COLO829 (cell line): ENCODE data around the gene CUX1.

Experiments
- DNase-seq: peaks from one replicate; pipeline ENCODE4 v3.0.0; 2012; ENCODE audit warnings: low spot score

The CUX1 gene

DNA sequence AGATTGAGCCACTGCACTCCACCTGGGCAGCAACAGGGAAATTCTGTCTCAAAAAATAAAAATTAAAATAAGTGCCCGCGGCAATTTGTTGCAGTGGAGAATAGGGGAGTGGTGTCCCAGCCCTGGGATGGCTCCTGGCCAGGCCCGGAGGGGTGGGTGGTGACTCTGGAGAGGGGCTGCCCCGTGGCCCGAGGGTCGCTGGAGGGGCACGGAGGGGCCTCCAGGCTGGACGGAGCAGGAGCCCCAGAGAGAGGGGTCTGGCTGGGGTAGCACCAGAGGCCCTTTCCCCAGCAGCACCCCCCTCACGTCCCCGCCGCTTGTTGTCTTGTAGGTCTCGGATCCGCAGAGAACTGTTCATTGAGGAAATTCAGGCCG, 430.6 kb downstream of the CUX1 start:
- DNase-seq: no peak

DNA sequence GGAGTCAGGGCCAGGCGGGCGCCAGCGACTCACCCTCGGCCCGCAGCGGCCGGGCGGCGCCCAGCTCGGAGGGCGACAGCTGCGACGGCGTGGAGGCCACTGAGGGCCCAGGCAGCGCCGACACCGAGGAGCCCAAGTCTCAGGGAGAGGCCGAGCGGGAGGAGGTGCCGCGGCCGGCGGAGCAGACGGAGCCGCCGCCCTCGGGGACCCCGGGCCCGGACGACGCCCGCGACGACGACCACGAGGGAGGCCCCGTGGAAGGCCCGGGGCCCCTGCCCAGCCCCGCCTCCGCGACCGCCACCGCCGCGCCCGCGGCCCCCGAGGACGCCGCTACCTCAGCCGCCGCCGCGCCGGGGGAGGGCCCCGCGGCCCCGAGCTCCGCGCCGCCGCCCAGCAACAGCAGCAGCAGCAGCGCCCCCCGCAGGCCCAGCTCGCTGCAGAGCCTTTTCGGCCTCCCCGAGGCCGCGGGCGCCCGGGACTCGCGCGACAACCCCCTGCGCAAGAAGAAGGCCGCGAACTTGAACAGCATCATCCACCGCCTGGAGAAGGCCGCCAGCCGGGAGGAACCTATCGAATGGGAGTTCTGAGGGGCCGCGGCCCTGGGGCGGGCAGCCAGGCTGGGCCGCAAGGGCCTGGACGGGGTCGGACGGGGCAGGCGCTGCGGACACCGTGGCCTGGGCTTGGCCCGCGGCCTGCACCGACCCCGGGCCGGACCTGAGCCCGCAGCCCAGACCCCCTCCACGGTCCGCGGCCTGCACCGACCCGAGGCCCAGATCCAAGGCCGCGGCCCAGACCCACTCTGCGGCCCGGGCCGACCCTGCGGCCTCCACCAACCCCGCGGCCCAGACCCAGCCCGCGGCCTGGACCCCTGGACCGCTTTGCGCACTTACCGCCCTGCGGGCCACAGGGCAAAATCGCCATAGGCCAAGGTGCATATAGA, 431.3 kb downstream of the CUX1 start:
- no peak for DNase-seq

DNA sequence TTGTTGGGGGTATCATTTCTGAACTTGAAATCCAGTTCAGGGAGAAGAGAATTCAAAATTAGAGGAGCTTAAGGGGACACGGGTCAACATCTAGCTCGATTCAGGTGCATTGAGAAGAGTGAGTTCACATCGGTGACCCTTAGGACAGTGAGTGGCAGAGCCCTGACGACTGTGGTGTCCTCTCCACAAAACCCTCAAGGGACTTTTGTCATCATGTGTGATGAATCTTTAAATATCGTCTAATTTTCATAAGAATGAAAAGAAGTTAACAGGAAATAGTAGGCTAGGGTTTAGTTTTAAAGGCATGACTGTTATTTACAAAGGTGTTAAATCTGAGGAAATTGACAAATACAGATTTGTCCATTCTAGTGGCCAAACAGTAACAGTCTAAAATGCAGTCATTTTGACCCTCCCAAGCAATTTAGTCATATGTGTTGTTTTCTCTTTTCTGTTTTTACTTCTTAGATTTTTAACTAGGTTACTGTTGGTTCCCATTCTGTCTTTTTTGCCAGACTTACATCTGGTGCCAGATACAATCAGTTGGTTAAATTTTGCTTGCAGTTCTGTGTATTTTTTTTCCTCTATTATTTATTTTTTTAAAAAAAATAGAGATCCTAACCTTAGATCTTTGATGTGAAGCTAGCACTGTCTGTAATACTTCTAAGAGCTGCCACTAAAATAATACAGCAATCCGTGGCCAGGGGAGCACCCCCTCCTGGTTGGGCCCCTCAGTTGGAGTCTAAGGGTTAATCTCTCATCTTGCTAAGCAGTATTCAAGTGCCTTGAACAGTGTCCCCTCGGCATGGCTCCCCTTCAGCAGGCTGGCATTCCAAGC, 434.3 kb downstream of the CUX1 start:
- DNase-seq: no peak

DNA sequence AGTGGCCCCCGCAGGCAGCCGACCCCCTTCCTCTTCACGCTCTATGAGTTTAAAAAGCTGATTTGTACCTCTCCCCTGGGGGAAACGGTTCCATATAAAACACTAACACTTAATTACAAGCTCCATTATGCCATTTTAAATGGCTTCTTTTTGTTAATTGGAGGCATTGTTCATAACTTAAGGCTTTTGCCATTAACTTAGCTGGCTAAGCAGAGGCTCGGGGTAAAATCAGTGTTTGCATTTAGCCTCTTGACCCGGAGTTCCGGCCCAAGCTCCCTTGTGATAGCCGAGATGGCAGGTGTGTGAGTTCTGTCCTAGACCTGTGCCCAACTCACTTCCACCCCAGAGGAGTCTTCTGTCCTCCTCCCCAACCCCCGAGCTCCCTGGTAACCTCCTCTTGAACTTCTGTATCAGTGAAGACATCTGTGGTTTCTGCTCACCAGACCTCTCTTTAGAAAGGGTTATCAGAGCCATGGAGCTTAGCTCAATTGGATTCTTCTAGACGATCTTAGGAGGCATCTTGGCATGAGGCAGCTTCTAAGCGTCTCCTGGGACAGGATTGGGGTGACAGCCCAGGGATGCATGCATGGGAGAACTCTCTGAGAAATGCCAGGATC, 435.0 kb downstream of the CUX1 start:
- DNase-seq: no peak

DNA sequence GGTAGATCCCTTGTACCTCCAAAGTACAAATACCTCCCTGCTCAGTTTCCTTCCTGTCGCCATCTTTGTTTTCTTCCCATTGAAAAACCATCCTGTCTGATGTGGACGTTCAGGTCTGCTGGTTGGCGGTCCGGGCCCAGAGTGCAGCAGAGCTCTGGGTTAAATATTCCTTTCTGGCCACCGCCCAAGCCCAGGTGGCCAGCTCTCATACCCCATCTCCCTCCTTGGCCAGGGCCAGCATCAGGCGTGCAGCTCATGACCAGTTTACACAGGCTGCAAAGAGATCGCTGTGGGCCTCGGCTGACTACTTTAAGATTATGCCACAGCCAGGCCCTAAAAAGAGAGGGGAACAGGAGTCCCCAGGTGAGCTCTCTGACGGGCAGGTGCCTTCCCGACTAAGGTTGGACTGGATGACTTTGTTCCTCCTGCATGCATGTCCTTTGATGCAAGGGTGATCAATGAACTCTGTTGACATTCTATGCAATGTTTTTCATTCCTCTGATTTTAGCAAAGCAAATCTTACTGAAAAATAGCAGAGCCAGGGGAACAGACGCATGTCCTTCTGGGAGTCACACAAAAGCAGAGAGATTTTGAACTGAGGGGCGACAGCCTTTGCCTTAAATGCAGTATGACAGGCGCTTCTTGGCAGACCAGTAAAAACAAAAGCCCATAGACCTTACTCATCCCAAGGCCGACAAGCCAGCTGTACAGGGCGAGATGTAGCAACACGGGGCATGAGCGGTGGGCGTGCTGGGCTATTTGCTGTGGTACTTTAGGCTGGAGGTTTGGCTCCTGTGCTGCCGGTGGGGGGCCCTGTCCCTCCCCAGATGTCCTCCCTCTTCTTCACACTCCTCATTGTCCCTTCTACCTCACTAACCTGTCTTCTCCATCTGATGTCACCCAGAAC, 435.9 kb downstream of the CUX1 start:
- DNase-seq: no peak

DNA sequence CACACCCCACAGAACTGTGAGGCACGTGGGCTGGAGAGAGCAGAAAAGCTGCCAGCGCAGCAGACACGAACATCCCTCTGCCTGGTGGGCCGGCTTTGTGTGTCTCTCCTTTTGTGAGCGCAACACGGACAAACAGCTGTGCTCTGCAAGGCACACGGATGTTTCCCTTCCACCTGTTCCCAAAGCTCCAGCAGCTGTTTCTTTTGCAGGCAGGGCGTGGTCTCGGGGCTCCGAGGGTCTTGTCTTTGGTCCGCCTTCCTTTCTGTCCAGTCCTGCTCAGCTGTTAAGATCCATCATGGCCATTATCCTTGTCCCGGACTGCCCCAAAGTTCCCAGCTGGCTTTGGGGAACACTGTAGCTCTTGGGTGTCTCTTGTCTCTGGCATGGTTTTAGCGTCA, 436.5 kb downstream of the CUX1 start:
- DNase-seq: no peak

DNA sequence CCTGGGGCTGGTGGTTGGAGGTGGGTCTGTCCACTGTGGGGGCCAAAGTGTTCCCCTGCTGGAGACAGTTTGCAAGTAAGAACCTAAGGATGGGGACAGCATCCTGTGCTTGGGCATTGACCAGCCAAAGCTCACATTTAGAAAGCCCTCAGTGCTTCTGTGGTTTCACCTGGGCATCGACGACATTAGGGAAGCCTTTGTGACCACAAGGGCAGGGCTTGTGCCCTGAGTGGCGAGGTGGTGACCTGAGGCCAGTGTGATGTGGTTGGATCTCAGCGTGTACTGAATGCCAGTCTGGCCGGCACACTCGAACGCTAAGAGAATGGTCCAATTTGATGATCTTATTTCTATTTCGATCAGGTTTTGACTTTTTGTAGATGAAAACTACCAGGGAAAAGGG, 437.1 kb downstream of the CUX1 start:
- DNase-seq: no peak

DNA sequence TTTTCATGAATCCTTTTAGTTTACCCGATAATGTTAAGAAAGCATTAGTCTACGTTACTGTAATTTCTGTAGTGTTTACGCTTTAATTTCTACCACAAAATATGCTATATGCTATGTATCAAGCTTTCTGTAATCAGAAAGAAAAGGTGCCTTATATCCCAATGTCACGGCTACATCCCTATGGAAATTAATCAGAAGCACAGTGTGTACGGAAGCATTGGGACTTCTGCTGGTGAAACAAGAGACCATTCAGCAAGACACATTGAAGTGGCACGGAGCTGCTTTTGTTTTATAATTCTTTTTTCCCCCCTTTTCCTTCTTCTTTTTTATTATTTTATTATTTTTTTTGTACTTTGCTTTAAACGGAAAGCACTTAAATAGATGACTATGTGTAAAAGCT, 438.1 kb downstream of the CUX1 start:
- peak; percentile 85 for DNase-seq

DNA sequence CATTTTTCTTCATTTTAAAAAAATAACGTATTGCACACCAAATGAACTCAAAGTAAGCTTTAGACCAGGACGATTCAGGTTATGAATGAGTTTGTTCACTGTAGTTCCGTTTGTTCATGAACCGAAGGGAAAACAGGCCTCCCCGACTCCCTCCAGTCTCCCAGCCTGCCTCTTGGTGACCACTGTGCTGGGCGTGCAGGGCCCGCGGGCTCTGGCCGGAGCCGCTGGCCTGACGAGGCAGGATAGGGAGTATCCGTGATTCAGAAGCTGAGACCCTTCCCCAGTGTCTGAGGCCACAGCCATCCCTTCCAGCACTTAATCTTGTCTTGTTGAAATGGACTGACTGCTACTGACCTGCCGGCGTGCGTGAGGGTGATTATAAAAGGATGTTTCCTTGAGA, 438.5 kb downstream of the CUX1 start:
- DNase-seq: no peak

DNA sequence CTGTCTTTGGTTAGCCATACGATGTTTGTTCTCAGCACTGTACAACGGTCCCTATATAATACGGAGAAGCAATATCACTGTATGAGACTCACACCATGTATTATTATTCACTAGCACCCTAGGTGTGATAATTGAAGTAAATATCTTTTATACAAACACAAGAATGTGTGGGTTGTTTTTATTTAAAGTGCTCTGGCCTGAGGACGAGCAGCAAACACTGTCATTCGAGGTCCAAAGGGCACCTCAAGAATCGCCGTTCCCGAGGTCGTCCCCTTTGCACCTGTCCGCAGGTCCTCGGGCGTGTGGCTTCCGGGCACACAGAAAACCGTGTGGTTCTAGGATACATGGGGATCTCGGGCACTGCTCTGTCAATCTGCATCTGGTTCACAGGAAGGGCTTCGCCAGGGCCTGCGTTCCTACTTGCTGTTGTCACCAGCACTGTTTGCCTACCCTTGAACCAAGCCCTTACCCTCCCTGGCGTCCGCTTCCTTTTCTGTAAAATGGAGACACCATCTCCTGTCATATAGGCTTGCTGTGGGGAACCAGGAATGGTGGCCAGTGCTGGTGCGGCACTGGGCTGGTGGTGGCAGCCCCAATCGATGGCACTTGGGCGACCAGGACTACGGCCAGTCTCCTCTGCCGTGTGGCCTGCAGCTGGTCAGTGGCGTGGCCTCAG, 440.8 kb downstream of the CUX1 start:
- DNase-seq: no peak

DNA sequence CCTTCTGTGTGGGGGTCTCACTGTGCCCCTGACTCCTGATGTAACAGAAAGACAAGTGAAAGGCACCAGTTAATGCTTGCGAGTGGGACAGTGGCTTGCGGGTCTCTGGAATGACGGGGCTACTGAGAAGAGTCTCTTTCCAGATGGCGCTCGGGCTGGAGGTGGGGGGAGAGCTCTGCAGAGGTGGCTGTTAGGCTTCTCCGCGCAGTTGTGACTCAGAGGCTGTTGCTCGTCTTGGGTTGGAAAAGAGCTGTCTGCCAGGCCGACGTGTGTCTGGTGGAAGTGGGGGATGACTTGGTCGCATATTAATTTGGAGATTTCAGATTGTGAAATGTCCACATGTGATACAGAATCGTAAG, 441.3 kb downstream of the CUX1 start:
- DNase-seq: no peak

DNA sequence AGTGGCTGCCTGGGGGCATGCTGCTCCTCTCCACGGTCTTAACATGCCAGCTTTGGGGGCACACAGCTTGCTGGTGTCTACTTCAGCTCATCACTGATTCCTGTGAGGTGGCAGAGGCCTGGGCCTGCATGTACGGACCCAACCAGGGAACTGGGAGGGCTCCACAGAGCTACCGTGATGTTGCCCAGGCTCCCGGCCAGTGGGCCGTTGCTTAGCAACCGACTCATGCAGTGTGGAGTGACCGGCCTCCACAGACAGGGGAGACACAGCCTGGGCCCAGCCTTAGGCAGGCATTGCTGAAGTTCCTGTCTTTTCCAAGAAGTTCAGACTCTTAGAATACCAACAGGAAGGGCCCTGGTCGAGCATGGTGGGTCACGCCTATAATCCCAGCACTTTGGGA, 443.4 kb downstream of the CUX1 start:
- DNase-seq: no peak

DNA sequence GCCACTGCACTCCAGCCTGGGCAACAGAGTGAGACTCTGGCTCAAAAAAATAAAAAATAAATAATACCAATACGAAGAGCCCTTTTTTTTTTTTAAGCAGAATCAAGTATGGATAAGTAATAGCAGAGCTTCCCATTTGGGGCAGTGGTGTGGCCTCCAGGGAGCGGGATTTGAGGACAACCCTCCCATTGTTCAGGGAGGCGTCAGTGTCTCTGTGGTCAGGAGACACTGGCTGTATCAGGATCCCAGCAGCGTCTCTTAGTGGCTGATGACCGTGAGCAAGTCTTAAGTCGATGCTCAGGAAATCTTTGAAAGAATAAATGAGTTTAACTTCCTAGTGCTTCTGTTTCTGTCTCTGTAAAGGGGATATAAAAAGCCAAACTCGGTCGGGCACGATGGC, 444.0 kb downstream of the CUX1 start:
- peak; percentile 66 for DNase-seq

DNA sequence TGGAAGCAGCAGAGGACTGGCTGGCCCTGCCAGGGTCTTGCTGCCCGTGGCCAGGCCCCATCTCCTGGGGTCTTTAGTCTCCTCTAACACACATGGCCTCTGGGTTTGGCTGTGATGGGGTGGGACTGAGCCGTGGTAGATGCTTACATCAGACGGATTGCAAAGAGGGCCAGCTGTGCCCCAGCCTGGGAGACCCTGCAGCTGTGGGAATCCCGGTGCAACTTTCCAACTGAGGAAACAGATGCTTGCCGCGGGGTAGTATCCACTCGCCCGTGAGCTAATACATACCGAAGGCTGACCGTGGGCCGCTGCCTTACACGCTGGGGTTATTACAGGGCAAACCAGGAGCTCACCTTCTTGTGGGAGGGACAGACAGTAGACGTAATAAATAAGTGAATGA, 445.1 kb downstream of the CUX1 start:
- no peak for DNase-seq

DNA sequence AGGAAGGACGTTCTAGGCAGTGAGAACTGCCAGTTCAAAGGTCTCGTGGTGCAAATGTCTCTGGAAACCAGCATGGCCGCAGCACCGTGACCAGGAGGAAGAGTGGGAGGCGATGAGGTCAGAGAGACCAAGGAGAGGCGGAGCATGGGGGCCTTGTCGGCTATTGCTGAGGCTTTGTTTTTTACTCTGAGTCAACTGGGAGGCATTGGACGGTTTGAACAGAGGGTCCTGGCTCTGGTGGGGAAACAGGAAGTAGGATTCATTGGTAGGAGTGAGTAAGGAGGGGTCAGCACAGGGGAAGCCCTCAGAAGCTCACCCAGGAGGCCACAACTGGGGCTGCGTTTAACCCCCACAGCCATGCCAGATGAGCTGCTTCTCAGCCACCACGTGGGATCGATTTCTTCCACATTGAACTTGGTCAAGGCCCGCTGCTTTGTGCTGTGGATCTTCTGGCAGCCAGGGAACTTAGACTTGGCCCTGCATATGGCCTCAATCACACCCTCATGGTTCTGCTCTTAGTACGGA, 447.0 kb downstream of the CUX1 start:
- DNase-seq: no peak

DNA sequence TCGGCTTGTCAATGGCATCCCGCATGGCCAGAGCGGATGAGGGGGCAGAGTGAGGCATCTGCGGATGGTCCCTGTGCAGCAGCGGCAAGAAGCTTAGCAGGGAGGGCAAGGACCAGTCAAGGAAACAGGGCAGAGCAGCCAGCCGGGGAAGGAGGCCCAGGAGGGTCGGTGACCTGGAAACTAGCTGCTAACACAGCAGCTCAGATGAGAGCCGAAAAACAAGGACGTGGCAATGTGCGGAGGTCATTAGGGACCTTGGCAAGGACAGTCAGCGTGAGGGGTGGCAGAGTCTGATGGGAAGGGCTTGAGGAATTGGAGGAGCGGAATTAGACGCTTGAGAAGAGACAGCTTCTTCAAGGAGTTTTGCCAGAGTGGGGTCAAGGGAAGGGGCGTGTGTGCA, 449.1 kb downstream of the CUX1 start:
- no peak for DNase-seq

DNA sequence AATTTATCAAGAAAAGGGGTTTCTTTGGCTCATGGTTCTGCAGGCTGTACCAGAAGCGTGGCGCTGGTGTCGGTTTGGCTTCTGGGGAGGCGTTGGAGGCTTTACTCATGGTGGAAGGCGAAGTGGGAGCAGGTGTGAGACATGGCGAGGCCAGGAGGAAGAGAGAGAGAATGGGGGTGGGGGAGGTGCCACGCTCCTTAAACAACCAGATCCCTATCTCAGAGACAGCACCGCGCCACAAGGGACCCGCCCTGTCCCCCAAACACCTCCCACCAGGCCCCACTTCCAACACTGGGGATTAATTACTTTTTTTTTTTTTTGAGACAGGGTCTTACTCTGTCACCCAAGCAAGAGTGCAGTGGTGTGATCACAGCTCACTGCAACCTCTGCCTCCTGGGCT, 451.2 kb downstream of the CUX1 start:
- DNase-seq: no peak

DNA sequence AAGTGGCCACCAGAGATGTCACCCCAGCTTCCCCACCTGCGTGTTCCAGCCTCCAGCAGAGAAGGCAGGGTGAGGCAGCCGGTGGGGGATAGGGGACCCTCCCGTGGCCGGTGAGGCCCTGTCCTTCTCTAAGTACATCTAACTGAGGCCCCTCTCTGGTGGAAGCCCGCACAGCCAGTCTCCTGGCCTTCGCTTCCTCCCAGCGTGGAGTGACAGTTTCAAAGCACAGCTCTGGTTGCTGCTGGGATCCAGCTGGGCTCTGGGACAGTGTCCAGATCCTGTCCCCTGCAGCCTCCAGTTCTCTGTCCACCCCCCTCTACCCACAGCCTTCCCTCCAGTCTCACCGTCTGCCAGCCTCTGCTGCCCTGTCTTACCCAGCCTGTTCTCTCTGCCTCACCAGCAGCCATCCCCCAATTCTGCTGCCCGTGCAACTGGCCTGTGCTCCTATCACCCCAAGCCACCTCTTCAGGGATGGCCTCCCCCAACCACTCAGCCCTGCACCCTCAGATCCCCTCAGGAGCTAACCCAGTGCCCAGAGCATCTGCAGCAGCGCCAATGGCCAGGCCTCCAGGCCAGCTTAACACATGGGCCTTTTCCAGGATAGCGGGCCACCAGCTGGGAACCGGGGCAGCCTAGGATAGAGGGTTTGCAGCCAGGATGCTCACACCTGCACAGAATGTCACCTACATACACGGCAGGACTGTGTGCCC, 452.9 kb downstream of the CUX1 start:
- no peak for DNase-seq

DNA sequence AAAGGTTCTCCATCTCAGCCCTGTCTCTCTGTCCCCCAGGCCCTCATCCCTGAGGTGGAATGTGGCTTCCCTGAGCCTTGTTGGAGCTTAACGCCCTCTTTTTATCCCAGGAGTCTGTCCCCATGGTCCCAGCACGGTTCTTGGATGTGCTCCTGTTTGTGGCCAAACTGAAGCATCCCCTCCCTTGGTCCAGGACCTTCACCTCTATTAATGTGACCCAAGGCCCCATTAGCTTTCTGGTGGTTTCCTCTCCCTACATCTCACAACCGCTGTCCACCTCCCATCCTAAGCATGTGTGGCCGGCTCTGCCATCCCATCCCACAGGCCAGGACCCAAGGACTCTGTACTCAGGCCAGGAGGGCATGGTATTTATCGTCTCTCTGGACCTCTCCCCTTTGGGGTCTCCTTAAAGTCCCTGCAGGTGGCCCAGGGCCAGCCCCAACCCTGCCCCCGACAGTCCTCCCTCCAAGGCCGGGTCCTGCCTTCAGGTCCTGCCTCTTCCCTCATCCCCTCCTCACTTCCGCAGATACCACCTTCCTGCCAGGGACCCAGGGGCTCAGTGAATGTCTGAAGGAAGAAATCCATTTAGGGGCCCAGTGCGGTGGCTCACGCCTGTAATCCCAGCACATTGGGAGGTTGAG, 453.9 kb downstream of the CUX1 start:
- no peak for DNase-seq
